HG03378 (cell line): ENCODE results near the gene CCND1.

Experiments
- ATAC-seq: cut with Tn5 transposase; IDR thresholded peaks from one replicate; pipeline ENCODE4 v1.9.1; 2021; ENCODE audit warnings: mild to moderate bottlenecking, moderate library complexity; ENCODE audit not compliant: unreplicated experiment

CCND1 gene

DNA sequence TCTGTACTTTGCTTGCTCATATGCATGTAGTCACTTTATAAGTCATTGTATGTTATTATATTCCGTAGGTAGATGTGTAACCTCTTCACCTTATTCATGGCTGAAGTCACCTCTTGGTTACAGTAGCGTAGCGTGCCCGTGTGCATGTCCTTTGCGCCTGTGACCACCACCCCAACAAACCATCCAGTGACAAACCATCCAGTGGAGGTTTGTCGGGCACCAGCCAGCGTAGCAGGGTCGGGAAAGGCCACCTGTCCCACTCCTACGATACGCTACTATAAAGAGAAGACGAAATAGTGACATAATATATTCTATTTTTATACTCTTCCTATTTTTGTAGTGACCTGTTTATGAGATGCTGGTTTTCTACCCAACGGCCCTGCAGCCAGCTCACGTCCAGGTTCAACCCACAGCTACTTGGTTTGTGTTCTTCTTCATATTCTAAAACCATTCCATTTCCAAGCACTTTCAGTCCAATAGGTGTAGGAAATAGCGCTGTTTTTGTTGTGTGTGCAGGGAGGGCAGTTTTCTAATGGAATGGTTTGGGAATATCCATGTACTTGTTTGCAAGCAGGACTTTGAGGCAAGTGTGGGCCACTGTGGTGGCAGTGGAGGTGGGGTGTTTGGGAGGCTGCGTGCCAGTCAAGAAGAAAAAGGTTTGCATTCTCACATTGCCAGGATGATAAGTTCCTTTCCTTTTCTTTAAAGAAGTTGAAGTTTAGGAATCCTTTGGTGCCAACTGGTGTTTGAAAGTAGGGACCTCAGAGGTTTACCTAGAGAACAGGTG, 11.1 kb downstream of the CCND1 start:
- no peak for ATAC-seq

DNA sequence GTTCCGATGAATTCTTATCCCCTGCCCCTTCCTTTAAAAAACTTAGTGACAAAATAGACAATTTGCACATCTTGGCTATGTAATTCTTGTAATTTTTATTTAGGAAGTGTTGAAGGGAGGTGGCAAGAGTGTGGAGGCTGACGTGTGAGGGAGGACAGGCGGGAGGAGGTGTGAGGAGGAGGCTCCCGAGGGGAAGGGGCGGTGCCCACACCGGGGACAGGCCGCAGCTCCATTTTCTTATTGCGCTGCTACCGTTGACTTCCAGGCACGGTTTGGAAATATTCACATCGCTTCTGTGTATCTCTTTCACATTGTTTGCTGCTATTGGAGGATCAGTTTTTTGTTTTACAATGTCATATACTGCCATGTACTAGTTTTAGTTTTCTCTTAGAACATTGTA, 12.0 kb downstream of the CCND1 start:
- ATAC-seq = no peak

DNA sequence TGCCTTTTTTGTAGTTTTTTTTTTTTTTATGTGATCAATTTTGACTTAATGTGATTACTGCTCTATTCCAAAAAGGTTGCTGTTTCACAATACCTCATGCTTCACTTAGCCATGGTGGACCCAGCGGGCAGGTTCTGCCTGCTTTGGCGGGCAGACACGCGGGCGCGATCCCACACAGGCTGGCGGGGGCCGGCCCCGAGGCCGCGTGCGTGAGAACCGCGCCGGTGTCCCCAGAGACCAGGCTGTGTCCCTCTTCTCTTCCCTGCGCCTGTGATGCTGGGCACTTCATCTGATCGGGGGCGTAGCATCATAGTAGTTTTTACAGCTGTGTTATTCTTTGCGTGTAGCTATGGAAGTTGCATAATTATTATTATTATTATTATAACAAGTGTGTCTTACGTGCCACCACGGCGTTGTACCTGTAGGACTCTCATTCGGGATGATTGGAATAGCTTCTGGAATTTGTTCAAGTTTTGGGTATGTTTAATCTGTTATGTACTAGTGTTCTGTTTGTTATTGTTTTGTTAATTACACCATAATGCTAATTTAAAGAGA, 12.5 kb downstream of the CCND1 start:
- ATAC-seq = no peak

DNA sequence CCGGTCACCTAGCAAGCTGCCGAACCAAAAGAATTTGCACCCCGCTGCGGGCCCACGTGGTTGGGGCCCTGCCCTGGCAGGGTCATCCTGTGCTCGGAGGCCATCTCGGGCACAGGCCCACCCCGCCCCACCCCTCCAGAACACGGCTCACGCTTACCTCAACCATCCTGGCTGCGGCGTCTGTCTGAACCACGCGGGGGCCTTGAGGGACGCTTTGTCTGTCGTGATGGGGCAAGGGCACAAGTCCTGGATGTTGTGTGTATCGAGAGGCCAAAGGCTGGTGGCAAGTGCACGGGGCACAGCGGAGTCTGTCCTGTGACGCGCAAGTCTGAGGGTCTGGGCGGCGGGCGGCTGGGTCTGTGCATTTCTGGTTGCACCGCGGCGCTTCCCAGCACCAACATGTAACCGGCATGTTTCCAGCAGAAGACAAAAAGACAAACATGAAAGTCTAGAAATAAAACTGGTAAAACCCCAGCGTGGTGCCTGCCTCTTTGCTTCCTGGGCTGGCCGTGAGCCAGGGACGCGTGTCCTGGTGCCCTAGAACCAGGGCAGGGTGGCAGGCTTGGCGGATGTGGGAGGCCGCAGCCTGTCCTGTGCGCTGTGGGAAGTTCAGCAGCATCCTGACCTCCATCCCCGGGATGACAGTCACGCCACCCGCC, 13.2 kb downstream of the CCND1 start:
- no peak for ATAC-seq

DNA sequence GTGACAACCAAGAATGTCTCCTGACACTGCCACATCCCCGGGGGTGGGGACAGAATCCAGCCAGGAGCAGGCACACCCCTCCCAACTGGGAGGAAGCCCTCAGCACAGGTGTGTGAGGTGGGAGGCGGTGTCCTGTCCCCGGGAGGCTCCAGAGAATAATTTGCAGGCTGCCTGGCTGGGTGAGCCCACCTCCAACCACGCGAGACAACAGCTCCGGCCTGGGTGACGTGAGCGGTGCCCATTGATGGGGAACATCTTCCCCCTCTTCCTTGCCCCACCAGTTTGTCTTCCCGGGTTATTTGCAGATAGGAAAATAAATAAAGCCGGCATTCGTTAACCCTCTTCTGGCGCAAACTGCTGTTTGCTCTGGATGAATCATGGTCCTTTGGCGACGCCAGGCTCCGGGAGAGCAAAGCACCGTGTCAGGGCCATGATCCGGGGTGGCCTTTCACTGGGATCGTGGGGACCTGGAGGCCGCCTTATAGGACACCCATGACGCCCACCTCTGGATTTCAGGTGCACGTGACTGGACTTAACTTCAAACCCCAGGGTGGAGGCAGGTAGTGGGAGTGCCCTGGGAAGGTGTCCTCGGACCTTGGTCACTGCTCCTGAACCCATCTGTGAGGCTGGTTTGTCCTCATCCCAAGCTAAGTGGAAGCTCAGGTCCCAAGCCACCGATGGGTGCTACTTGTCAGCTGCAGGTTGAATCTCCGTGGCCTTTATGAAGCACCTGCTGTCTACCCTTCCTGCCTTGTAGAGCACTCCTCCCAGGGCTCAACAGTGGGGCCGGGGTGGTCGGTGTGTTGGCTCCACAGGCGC, 13.9 kb downstream of the CCND1 start:
- no peak for ATAC-seq

DNA sequence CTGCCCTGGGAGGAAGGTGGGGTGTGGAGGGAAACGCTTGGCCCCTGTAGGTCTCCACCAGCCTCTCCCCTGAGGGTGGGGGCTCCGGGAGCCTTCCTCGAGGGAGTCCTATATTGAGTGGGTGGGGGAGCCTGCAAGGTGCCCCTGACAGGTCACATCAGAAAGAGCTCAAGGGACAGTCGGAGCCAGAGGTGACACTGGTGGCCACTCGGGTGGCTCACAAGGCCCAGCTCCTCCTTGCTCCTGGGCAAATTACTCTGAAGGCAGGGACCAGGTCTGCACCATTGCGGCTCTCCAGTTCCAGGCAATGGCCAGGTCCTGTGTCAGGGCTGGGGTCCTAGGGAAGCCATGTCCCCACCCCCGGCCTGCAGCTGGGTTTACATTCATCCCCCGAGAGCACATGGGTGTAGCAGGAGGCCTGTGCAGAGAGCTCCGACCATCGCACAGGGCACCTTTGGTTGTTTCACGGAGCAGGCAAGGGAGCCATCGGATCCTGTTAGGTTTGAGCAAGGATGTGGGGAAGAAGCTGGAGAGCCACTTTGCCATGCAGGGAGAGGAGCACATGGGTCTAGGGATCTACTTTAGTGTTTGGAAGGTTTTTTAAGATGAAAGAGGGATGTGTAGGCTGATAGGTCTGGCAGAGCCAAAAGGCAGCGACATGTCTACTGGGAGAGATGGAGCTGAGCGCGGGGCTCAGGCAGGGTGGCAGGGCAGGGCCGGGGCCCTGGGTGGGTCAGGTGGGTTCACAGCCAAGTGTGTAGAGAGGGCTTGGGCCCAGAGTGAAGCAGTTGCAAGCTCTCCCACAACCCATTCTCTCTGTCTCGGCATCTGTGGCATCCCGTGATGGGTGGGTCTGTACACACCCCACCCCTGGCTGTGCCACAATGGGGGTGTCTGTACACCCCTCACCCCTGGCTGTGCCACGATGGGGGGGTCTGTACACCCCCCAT, 14.8 kb downstream of the CCND1 start:
- no peak for ATAC-seq

DNA sequence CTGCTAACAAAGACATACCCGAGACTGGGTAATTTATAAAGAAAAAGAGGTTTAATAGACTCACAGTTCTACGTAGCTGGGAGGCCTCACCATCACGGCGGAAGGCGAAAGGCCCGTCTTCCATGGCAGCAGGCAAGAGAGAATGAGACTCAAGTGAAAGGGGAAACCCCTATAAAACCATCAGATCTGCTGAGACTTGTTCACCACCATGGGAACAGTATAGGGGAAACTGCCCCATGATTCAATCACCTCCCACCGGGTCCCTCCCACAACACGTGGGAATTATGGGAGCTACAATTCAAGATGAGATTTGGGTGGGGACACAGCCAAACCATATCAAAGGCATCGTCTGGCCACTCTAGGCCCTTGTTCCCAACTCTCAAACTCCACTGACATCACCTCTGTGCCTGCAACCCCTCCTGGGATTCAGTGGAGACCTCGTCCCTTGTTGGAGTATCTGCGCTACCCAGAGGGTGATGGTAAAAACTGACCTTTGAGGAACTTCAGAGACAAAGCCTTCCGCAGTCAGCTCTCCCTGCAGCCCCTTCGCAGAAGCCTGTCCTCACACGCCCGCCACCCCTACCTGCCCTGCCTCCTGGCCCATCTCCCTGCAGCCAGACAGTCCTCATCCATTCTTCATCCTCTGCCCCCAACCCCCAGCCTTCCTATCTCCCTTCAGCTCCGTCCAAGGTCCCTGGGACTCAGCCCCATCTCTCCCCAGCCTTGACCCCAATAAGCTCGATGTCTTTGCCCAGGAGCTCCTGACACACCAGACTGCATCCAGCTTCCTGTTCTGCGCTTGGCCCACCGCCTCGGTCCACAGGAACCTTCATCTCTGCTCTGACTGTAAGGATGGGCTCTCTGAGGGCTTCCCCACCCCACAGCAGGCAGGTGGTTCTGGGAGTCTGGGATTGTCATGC, 15.8 kb downstream of the CCND1 start:
- ATAC-seq = no peak

DNA sequence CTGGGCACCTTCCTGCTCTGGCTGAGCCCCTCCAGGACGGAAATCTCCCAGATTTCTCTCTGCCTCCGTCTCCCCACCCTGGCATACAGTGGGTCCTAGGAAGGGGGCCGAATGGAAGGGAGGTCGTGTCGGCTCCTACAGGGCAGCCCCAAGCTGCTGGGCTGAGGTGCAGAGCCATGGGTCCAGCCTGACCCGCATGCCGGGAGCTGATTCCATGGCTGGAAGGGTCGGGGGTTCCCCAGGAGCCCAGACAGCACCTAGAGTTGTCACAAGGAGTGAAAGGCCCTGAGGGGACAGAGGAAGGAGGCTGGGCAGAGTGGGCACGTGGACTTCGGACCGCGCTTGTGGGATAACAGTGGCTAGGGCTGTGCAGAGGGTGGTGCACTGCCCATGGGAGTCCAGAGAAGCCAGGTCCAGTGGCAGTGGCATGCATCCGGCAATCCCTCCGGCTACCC, 16.5 kb downstream of the CCND1 start:
- ATAC-seq = no peak

DNA sequence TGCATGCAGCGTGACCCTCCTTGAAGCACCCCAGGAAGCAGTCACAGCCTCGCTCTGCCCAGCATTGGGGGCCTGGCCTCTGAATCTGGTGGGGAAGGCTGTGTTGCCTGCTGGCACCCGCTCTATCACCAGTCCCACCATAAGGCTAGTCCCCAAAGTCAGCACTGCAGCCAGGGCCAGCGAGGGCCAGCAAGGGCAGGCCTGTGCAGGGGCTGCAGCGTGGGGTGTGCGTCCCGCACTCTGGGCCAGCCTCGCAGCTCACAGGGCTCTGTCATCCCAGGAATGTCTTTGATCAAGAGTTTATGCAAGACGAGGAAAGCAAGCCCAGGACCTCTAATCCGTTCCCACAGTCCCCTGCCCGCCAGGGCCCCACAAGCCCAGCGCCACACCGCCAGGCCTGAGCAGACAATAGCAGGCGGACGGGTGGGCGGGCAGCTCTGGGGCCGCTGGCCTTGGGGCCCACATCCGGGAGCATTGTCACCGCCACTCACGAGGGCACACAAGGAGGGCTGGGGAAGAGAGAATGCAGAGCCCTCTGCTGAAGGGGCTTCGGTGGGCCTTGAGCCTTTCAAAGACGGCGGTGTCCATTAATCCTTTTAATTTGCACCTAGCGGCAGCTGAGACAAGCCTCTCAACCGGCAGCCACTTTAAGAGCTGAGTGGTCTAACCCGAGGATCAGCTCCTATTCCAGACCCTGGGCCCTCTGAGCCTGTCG, 17.1 kb downstream of the CCND1 start:
- no peak for ATAC-seq

DNA sequence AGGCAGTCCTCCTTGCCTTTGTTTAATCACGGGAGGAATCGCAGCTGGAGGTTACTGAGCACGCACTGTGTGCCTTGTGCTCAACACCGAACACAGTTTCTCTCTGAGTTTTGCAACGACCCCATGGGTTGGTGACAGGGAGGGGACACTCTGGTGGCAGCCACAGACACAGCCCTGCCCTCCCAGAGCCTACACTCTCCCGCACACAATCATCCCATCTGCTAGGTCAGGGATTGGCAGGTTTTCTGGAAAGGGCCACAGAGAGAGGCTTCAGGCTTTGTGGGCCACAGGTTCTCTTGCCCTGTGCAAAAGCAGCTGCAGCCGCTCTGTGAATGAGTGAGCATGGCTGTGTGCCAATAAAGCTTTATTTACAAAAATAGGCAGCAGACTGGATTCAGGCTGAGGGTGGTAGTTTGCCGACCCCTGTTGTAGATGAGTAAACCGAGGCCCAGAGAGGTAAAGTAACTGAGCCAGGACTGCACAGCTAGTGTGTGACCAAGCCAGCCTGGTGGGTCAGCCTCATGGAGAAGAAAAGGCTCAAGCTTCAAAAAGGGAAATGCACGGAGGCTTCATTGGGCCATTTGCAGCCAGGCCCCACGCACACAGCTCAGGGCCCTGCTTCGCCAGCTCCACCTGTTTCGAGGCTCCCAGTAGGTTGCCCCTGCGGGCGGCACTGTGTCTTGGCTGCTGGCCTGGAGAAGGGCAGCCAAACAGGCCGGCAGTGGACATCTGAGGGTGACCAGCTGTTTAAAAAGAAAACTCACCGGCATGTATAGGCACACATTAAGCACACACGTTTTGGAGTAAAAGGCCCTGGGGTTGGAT, 17.9 kb downstream of the CCND1 start:
- no peak for ATAC-seq

DNA sequence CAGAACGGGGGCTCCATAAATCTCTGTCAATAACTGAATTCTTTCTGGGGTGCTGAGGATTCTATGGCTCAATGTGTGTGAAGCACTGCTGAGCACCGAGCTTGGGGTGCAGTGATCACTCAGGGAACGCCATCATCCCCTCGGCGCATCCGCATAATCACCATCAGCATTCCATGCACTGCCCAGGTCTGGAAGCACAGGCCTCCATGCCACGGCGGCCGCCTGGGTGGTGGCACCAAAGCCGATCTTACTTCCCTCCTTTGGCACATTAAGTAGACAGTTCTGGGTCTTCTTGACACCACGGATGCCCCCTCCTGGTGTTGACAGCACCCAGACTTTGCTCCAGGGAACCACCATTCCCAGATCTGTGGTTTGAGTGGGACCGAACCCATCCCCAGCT, 18.6 kb downstream of the CCND1 start:
- ATAC-seq = no peak

DNA sequence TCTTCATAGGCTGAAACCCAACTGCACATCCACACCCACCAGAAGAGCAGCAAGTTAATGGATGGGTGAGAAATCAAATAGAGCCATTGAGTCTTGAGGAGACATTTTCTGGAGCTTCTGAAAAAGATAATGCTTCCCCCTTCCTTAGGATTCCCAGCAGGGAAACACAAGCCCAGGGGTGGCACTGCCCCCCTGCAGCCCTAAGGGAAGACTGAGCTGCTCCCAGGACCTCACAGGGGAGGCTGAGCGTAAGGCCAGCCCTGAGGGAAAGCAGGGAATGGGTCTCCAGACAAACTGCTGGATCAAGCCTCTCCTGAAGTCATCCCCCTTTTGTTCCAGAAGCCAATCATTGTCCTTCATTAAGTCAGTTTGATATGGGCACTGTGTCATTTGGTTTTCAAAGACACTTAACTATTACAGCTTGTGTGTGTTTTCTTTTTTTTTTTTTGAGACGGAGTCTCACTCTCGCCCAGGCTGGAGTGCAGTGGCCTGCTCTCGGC, 19.1 kb downstream of the CCND1 start:
- ATAC-seq = no peak

DNA sequence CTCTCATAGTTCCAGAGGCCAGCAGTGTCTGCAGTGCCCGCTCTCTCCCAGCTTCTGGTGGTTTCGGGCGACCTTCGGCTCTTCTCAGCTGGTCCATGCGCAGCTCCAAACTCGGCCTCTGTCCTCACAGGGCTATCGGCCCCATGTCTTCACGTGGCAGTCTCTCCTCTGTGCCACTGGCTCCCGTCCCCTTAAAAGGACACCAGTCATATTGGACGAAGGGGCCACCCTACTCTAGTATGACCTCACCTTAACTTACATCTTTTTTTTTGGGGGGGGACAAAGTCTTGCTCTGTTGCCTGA, 20.4 kb downstream of the CCND1 start:
- ATAC-seq = no peak

DNA sequence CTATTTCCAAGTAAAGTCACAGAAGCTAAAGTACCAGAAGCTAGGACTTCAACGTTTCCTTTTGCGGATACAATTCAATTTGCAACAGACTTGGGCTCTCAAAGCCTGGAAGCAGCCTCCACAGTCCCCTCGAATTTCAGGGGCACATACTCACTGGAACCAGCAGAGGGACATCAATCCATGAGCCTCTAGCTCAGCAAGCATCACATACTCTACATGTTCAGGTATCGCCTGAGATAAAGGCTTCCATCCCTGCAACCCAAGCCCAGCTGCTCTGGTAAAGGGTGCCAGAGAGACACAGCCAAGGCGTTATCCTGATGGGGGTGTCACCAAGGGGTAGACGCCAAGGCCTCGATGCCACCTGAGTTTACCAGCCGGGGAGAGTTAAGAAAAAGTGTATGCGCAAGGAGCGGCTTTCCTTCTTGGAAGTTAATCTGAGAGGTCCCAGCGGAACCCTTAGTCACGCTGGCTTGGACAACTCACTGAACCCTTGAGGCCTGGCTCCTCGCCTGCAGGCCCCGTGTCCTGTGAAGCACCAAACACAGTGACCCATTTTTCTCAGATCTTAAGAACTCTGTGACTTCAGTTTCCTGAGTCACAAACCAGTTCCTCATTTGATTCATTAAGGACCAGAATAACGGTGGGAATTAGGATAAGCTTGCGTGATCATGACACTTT, 21.2 kb downstream of the CCND1 start:
- no peak for ATAC-seq

DNA sequence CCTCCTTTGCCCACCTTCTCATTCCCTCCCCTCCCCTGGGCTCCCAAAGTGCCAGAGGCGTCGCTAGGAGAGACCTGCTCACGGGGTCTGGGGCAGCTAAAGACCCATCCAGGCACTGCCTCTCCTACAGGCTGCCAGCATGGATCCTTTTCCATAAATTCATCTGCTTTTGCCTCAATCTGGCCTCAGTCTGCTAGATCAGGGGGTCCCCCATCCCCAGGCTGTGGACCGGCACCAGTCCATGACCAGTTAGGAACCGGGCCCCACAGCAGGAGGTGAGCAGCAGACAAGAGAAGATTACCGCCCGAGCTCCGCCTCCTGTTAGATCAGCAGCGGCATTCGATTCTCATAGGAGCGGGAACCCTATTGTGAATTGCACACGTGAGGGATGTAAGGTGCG, 21.9 kb downstream of the CCND1 start:
- ATAC-seq = no peak

DNA sequence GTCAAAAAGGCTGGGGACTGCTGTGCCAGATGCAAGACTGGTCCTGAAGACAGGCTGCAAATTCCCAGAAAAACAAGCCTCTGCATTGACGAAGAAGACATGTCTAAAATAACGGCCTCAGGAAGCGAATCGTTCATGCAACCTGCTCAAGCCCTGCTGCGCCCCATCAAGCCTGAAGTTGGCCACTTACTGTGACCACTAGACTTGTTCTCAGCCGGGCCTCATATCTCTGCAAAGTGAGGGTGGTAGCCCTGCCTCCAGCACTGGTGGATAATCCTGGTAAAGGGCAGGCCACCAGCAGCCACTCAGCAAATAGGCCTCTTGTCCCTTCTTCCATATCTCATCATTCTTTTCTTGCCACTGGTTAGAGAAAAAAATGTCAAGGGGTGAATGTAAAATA, 22.4 kb downstream of the CCND1 start:
- ATAC-seq = no peak

DNA sequence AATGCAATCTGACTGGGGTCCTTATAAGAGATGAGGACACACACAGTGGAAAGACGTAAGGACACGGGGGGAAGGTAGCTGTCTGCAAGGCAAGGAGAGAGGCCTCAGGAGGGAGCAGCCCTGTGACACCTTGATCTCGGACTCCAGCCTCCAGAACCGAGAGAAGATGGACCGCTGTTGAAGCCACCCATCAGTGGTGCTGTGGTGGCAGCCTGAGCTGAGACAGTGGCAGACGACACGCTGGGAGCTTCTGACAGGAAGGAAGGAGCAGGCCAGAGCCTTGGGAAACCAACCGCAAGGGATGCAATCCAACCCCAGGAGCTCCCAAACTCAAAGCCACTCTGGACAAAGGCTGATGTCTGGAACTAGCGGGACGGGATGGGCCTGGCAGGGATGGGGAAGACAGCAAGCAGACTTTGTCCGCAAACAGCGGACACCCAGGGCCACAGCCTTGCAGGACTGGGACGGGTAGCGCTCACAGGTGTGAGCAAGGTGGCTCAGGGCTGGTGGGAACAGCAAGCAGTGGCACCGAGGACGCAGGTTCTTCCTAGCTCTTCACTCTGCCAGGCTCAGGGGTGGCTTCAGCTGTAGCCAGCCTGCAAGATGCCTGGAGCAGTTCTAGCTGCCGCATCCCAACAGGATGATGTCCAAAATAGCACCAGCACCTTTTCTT, 23.3 kb downstream of the CCND1 start:
- ATAC-seq = no peak
